Measurements from ENCODE around the gene XRN1. TPM values are rescaled to one million over a fixed set of nuclear protein-coding genes. Genes with fewer than 3 reads are reported as not detected.

XRN1 gene
- total RNA-seq, 1 donor from 2014 or later, result 36.7 TPM

DNA sequence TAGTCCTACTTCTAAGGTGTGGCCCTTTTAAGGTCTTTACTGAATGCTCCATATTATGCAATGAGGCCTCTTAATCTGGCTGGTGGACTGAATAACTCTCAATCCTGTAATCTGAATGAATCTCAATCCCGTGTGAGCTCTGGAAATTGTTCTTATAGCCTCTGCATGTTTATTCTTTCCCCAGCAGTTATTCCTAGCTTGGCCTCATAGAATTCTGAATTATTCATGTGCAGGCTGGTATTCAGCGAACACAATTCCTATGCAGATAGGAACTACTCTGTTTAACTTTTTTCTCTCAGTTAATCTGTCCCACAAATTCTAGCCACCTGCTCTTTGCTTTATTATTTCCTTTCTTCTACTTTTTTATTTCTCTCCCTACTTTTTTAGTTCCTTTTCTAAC, 44.3 kb upstream of the XRN1 start:
- Mint-ChIP-seq H3K4me3 (ENCODE audit: unreplicated experiment) (no peak overlapping the region), H3K9me3 (ENCODE audit: unreplicated experiment) (no peaks in the 10 kb centered on the region), H3K36me3 (ENCODE audit: low read depth, unreplicated experiment) (peaks cover 11% of the 10 kb centered on the region), H3K27me3 (ENCODE audit: low read depth, unreplicated experiment) (no peaks in the 10 kb centered on the region), H3K4me1 (ENCODE audit: low read depth, unreplicated experiment) (no peaks in the 10 kb centered on the region), H3K27ac (ENCODE audit: unreplicated experiment) (no peak overlapping the region)
- Histone ChIP-seq H3K79me2 (ENCODE audit: insufficient read depth, low read length) (no peaks in the 10 kb centered on the region), H3K4me2 (ENCODE audit: low read length) (no peak overlapping the region), H3K27ac (ENCODE audit: low read depth, low read length) (no peak overlapping the region), H3K9me3 (ENCODE audit: insufficient read depth, low read depth, low read length) (no peaks in the 10 kb centered on the region), H3K4me1 (ENCODE audit: insufficient read depth, low read length) (no peaks in the 10 kb centered on the region), H3K36me3 (ENCODE audit: insufficient read depth, low read length) (peaks cover 14% of the 10 kb centered on the region), H3K27me3 (ENCODE audit: insufficient read depth, low read length) (no peaks in the 10 kb centered on the region), H3K9ac (ENCODE audit: low read length) (no peak overlapping the region), H2AFZ (ENCODE audit: low read depth, low read length) (no peak overlapping the region), H4K20me1 (ENCODE audit: insufficient read depth, low read length) (no peaks in the 10 kb centered on the region), H3K4me3 (ENCODE audit: insufficient read depth, low read depth, low read length) (no peak overlapping the region)
- no peak for TF ChIP-seq EZH2 (IDR thresholded peaks at IDR 0.05; ENCODE audit: insufficient read depth, low read length)
- TF ChIP-seq, protein P1, sequence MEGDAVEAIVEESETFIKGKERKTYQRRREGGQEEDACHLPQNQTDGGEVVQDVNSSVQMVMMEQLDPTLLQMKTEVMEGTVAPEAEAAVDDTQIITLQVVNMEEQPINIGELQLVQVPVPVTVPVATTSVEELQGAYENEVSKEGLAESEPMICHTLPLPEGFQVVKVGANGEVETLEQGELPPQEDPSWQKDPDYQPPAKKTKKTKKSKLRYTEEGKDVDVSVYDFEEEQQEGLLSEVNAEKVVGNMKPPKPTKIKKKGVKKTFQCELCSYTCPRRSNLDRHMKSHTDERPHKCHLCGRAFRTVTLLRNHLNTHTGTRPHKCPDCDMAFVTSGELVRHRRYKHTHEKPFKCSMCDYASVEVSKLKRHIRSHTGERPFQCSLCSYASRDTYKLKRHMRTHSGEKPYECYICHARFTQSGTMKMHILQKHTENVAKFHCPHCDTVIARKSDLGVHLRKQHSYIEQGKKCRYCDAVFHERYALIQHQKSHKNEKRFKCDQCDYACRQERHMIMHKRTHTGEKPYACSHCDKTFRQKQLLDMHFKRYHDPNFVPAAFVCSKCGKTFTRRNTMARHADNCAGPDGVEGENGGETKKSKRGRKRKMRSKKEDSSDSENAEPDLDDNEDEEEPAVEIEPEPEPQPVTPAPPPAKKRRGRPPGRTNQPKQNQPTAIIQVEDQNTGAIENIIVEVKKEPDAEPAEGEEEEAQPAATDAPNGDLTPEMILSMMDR (IDR thresholded peaks at IDR 0.05; ENCODE audit: insufficient read depth, low read depth, low read length), result no peak
- FAIRE-seq (no peak), DNase-seq (ENCODE audit: low read depth) (no peak)

DNA sequence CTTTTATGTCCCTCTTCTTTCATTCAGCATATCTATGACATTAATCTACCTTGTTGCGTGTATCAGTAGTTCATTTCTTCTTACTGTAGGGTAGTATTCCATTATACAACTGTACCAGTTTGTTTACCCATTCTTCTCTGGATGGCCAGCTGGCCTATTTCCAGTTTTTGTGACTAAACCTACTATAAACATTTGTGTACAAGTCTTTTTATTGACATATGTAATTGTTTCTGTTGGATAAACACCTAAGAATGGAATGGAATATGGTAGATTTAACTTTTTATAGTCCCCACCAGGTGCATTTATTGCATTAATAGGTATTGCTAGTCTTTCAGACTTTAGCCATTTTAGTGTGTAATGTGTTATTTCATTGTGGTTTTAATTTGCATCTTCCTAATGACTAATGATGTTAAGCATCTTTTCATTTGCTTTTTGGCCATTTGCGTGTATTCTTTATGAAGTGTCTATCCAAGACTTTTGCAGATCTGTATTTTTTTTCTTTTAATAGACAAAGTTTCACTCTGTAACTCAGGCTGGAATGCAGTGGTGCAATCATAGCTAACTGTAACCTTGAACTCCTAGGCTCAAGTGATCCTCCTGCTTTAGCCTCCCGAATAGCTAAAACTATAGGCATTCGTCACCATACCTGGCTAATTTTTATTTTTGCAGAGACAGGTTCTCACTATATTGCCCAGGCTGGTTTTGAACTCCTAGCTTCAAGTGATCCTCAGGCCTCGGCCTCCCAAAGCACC, 41.9 kb upstream of the XRN1 start:
- no peaks in the 10 kb centered on the region for H3K9me3 ChIP-seq (ENCODE audit: insufficient read depth, low read depth, low read length)
- Mint-ChIP-seq H3K9me3 (ENCODE audit: unreplicated experiment) (no peaks in the 10 kb centered on the region), H3K36me3 (ENCODE audit: low read depth, unreplicated experiment) (peaks cover 6% of the 10 kb centered on the region), H3K27ac (ENCODE audit: unreplicated experiment) (no peak overlapping the region), H3K4me1 (ENCODE audit: low read depth, unreplicated experiment) (no peaks in the 10 kb centered on the region), H3K27me3 (ENCODE audit: low read depth, unreplicated experiment) (no peaks in the 10 kb centered on the region), H3K4me3 (ENCODE audit: unreplicated experiment) (no peak overlapping the region)
- H3K36me3 ChIP-seq (ENCODE audit: insufficient read depth, low read length), result peaks cover 14% of the 10 kb centered on the region
- no peaks in the 10 kb centered on the region for H3K79me2 ChIP-seq (ENCODE audit: insufficient read depth, low read length)
- H3K27me3 ChIP-seq (ENCODE audit: insufficient read depth, low read length), result no peaks in the 10 kb centered on the region
- H3K9ac ChIP-seq (ENCODE audit: low read length), result no peak overlapping the region
- FAIRE-seq, result no peak
- no peak for DNase-seq (ENCODE audit: low read depth)
- TF ChIP-seq EZH2 (IDR thresholded peaks at IDR 0.05; ENCODE audit: insufficient read depth, low read length), result no peak
- TF ChIP-seq, protein P1 (IDR thresholded peaks at IDR 0.05; ENCODE audit: insufficient read depth, low read depth, low read length), result no peak
- no peak overlapping the region for H3K4me3 ChIP-seq (ENCODE audit: insufficient read depth, low read depth, low read length)
- H3K4me2 ChIP-seq (ENCODE audit: low read length), result no peak overlapping the region
- no peak overlapping the region for H2AFZ ChIP-seq (ENCODE audit: low read depth, low read length)
- no peak overlapping the region for H3K27ac ChIP-seq (ENCODE audit: low read depth, low read length)
- no peaks in the 10 kb centered on the region for H4K20me1 ChIP-seq (ENCODE audit: insufficient read depth, low read length)
- H3K4me1 ChIP-seq (ENCODE audit: insufficient read depth, low read length), result no peaks in the 10 kb centered on the region

DNA sequence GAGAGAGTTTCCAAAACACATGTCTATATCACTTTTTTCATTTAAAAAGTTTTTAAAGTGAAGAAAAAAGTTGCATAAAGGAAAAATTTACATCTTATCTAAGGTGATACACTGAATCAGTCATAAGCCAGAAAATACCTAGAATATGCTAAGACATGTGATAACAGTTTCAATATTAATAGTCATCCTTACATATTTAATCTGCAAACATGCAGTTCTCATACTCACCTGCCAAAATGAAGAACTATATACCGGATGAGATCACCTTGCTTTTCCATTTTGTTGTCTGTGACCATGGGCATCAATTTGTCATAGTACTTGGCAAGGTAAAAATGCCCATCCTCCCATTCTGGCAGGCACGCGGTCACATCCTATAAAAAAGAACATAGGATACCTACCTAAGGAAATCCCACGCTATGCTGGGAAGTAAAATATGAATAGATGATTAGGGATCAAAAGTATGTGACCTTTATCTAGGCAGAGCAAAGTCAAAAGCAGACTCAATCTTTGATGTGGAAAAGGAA, 37.1 kb upstream of the XRN1 start:
- Histone ChIP-seq H3K36me3 (ENCODE audit: insufficient read depth, low read length) (peaks cover 19% of the 10 kb centered on the region), H3K9ac (ENCODE audit: low read length) (no peak overlapping the region), H3K79me2 (ENCODE audit: insufficient read depth, low read length) (no peaks in the 10 kb centered on the region), H3K4me3 (ENCODE audit: insufficient read depth, low read depth, low read length) (no peak overlapping the region), H4K20me1 (ENCODE audit: insufficient read depth, low read length) (no peaks in the 10 kb centered on the region), H3K4me2 (ENCODE audit: low read length) (no peak overlapping the region), H3K4me1 (ENCODE audit: insufficient read depth, low read length) (no peaks in the 10 kb centered on the region), H3K9me3 (ENCODE audit: insufficient read depth, low read depth, low read length) (peaks cover 7% of the 10 kb centered on the region), H3K27me3 (ENCODE audit: insufficient read depth, low read length) (no peaks in the 10 kb centered on the region), H2AFZ (ENCODE audit: low read depth, low read length) (no peak overlapping the region), H3K27ac (ENCODE audit: low read depth, low read length) (no peak overlapping the region)
- no peak overlapping the region for H3K27ac Mint-ChIP-seq (ENCODE audit: unreplicated experiment)
- TF ChIP-seq EZH2 (IDR thresholded peaks at IDR 0.05; ENCODE audit: insufficient read depth, low read length), result no peak
- TF ChIP-seq, protein P1 (IDR thresholded peaks at IDR 0.05; ENCODE audit: insufficient read depth, low read depth, low read length), result no peak
- FAIRE-seq, result no peak
- no peaks in the 10 kb centered on the region for H3K4me1 Mint-ChIP-seq (ENCODE audit: low read depth, unreplicated experiment)
- H3K27me3 Mint-ChIP-seq (ENCODE audit: low read depth, unreplicated experiment), result no peaks in the 10 kb centered on the region
- H3K36me3 Mint-ChIP-seq (ENCODE audit: low read depth, unreplicated experiment), result peaks cover 29% of the 10 kb centered on the region
- no peak for DNase-seq (ENCODE audit: low read depth)
- no peak overlapping the region for H3K4me3 Mint-ChIP-seq (ENCODE audit: unreplicated experiment)
- H3K9me3 Mint-ChIP-seq (ENCODE audit: unreplicated experiment), result peaks cover 15% of the 10 kb centered on the region
